ENCODE results near the gene ADAM12. TPM values are rescaled to one million over a fixed set of nuclear protein-coding genes. Genes with fewer than 3 reads are reported as not detected.

ADAM12 gene
- total RNA-seq, 1 donor from 2014 or later, result 6.1 TPM

Small RNAs within 50 kb of the gene (small RNA-seq; reads per million reads assigned to genes)
- gene RNA5SP328 (ENCODE audit: low replicate concordance), result not detected

Measured in temporal lobe (tissue), 2 donors.